ENCODE measurements around the gene STT3B. TPM values are rescaled to one million over a fixed set of nuclear protein-coding genes. Genes with fewer than 3 reads are reported as not detected.
"Not testable (repeated sequence)": the region's sequence is repeated elsewhere in the genome, so short reads cannot be mapped to it uniquely, and the experiment has no call there.

Gene STT3B
- total RNA-seq, 2 experiments from 2014 or later: 199 to 201 TPM

- Mint-ChIP-seq H3K27me3 (no peaks in the 10 kb centered on the region), H3K36me3 (ENCODE audit: low read depth) (peaks cover 94% of the 10 kb centered on the region), H3K4me1 (peaks cover 31% of the 10 kb centered on the region), H3K9me3 (peaks cover 40% of the 10 kb centered on the region), H3K4me3 (no peak overlapping the region), H3K27ac (no peak overlapping the region)
- ChIA-PET POLR2A (no interaction called here), CTCF (no interaction called here)
- no peak for DNase-seq
Measured at GRCh38 chr3:31589228-31589627, 56.5 kb downstream of the STT3B start.

- H3K9me3 Mint-ChIP-seq: peaks cover 36% of the 10 kb centered on the region
- ChIA-PET CTCF (no interaction called here), POLR2A (no interaction called here)
- H3K27me3 Mint-ChIP-seq: no peaks in the 10 kb centered on the region
- no peak overlapping the region for H3K4me3 Mint-ChIP-seq
- H3K36me3 Mint-ChIP-seq (ENCODE audit: low read depth): peaks cover 98% of the 10 kb centered on the region
- no peak overlapping the region for H3K27ac Mint-ChIP-seq
- H3K4me1 Mint-ChIP-seq: peaks cover 37% of the 10 kb centered on the region
- no peak for DNase-seq
Measured at GRCh38 chr3:31590650-31591049, 57.9 kb downstream of the STT3B start.

- ChIA-PET POLR2A (interaction anchor here (0.8 kb wide), 1 partner anchor 57 kb away, joined by 3 read pairs; no protein-coding TSS in a partner anchor), CTCF (no interaction called here)
- no peak overlapping the region for H3K4me3 Mint-ChIP-seq
- no peak overlapping the region for H3K27ac Mint-ChIP-seq
- peaks cover 31% of the 10 kb centered on the region for H3K9me3 Mint-ChIP-seq
- DNase-seq: no peak
- peaks cover 93% of the 10 kb centered on the region for H3K36me3 Mint-ChIP-seq (ENCODE audit: low read depth)
- H3K27me3 Mint-ChIP-seq: no peaks in the 10 kb centered on the region
- H3K4me1 Mint-ChIP-seq: peaks cover 44% of the 10 kb centered on the region
Measured at GRCh38 chr3:31592764-31593163, 60.0 kb downstream of the STT3B start.

- Mint-ChIP-seq H3K27ac (peak overlapping the region; percentile 24), H3K36me3 (ENCODE audit: low read depth) (peaks cover 87% of the 10 kb centered on the region), H3K4me3 (no peak overlapping the region), H3K9me3 (peaks cover 12% of the 10 kb centered on the region), H3K4me1 (peaks cover 42% of the 10 kb centered on the region), H3K27me3 (no peaks in the 10 kb centered on the region)
- CTCF ChIA-PET: no interaction called here
- POLR2A ChIA-PET: interaction anchor here (3.1 kb wide), 1 partner anchor 64 kb away, joined by 12 read pairs; the partner anchor contains the start of gene STT3B
- DNase-seq: no peak
Measured at GRCh38 chr3:31596176-31596575, 63.5 kb downstream of the STT3B start.

DNA sequence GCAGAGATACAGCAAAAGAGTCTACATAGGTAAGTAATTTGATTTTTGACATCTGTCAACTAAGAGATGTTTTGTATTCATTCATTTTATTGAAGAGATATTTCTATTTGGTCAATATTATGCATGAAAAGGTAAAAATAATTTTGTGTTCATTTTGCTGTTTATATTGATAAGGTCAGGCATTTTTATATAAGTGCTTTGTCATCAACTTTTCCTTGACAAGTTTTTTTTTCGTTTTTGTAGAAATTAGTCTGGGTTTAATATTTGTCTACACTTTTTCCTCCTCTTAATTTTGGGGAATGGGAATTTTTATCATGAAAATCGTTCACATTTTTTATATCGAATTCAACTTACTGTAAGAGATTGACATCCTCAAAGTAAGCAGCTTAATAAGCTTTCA is 67.7 kb downstream of the STT3B start:
- ChIA-PET CTCF (interaction anchor here (0.9 kb wide), 1 partner anchor 148 kb away, joined by 4 read pairs; no protein-coding TSS in a partner anchor), POLR2A (no interaction called here)
- peaks cover 87% of the 10 kb centered on the region for H3K36me3 Mint-ChIP-seq (ENCODE audit: low read depth)
- H3K27me3 Mint-ChIP-seq: no peaks in the 10 kb centered on the region
- H3K9me3 Mint-ChIP-seq: peaks cover 13% of the 10 kb centered on the region
- no peak overlapping the region for H3K27ac Mint-ChIP-seq
- no peak for DNase-seq
- no peak overlapping the region for H3K4me3 Mint-ChIP-seq
- peaks cover 10% of the 10 kb centered on the region for H3K4me1 Mint-ChIP-seq

DNA sequence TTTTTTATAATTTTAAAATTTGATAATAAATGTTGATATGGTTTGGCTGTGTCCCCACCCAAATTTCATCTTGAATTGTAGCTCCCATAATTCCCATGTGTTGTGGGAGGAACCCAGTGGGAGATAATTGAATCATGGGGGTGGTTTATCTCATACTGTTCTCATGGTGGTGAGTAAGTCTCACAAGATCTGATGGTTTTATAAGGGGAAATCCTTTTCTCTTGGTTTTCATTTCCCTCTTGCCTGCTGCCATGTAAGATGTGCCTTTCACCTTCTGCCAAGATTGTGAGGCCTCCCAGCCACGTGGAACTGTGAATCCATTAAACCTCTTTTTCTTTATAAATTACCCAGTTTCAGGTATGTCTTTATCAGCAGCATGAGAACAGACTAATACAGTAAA is 72.6 kb downstream of the STT3B start:
- H3K27me3 Mint-ChIP-seq, H3K27ac Mint-ChIP-seq, H3K4me3 Mint-ChIP-seq, POLR2A ChIA-PET, CTCF ChIA-PET, DNase-seq: not testable (repeated sequence)
- Mint-ChIP-seq H3K36me3 (ENCODE audit: low read depth) (peaks cover 91% of the 10 kb centered on the region), H3K4me1 (peaks cover 22% of the 10 kb centered on the region), H3K9me3 (peaks cover 32% of the 10 kb centered on the region)

GRCh38 chr3:31606453-31606852 is 73.7 kb downstream of the STT3B start:
- no peak for DNase-seq

DNA sequence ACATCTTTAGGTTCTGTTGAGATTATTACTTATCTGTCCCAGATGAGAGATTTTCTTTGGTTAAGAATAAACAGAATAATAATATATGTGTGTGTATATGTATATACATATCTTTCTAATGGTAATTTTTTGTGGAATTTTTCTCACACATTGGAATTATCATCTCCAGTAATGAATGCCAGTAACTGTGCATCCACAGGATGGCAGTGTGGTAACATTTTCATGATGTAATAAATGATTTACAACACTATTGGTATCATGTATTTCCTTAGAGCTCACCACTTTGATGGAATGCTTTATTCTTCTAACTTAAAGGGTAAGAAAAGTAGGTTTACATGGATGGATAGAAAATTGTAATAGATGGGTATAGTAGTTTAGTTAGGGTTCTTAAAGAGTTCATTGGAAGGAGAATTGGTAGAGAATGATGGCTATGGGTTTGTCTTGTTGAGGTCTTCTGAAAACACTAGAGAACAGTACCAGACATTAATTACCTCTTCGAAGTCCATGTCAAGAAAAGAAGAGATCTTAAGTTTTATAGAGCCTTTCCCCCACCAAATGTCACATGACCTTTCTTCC is 78.1 kb downstream of the STT3B start:
- POLR2A ChIA-PET: no interaction called here
- H3K27me3 Mint-ChIP-seq: no peaks in the 10 kb centered on the region
- no peak overlapping the region for H3K4me3 Mint-ChIP-seq
- no peak for DNase-seq
- CTCF ChIA-PET: no interaction called here
- peaks cover 82% of the 10 kb centered on the region for H3K36me3 Mint-ChIP-seq (ENCODE audit: low read depth)
- peaks cover 36% of the 10 kb centered on the region for H3K4me1 Mint-ChIP-seq
- H3K9me3 Mint-ChIP-seq: peaks cover 17% of the 10 kb centered on the region
- no peak overlapping the region for H3K27ac Mint-ChIP-seq

More at GRCh38 chr3:31606453-31606852, 73.7 kb downstream of the STT3B start:
- ChIA-PET POLR2A (interaction anchor here (1.0 kb wide), 1 partner anchor 12 kb away, joined by 4 read pairs; no protein-coding TSS in a partner anchor), CTCF (no interaction called here)
- H3K9me3 Mint-ChIP-seq: peaks cover 29% of the 10 kb centered on the region
- no peak overlapping the region for H3K4me3 Mint-ChIP-seq
- H3K4me1 Mint-ChIP-seq: peaks cover 27% of the 10 kb centered on the region
- H3K36me3 Mint-ChIP-seq (ENCODE audit: low read depth): peaks cover 89% of the 10 kb centered on the region
- no peaks in the 10 kb centered on the region for H3K27me3 Mint-ChIP-seq
- H3K27ac Mint-ChIP-seq: no peak overlapping the region

GRCh38 chr3:31613177-31613576 is 80.5 kb downstream of the STT3B start:
- H3K36me3 Mint-ChIP-seq (ENCODE audit: low read depth): peaks cover 72% of the 10 kb centered on the region

DNA sequence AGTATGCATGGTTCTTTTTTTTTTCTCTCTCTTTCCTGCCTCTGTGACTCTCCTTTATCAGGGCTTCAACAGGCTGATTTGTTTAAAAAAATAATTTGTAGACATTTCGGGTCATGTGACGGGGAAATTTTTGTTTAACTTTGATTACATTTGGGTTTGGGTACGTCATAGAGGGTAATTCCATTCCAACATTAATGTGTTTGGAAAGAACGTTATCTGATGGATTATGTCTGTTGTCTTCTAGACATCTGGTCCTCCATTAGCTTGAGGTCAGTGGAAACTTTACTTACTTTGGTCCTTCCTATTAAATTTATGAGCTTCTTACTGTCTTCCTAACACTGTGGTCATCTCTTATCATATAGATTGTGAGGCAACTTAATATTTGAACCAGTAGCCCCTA is 80.9 kb downstream of the STT3B start:
- H3K4me3 Mint-ChIP-seq: no peak overlapping the region
- no peak overlapping the region for H3K27ac Mint-ChIP-seq
- no peaks in the 10 kb centered on the region for H3K27me3 Mint-ChIP-seq
- H3K36me3 Mint-ChIP-seq (ENCODE audit: low read depth): peaks cover 69% of the 10 kb centered on the region
- DNase-seq: no peak
- peaks cover 2% of the 10 kb centered on the region for H3K9me3 Mint-ChIP-seq
- CTCF ChIA-PET: no interaction called here
- peaks cover 23% of the 10 kb centered on the region for H3K4me1 Mint-ChIP-seq
- POLR2A ChIA-PET: interaction anchor here (2.1 kb wide), 1 partner anchor 11 kb away, joined by 8 read pairs; no protein-coding TSS in a partner anchor

More at GRCh38 chr3:31613177-31613576, 80.5 kb downstream of the STT3B start:
- no peak for DNase-seq
- peaks cover 2% of the 10 kb centered on the region for H3K9me3 Mint-ChIP-seq
- H3K4me1 Mint-ChIP-seq: peaks cover 28% of the 10 kb centered on the region
- POLR2A ChIA-PET: interaction anchor here (2.1 kb wide), 1 partner anchor 11 kb away, joined by 8 read pairs; no protein-coding TSS in a partner anchor
- no peak overlapping the region for H3K4me3 Mint-ChIP-seq
- CTCF ChIA-PET: no interaction called here
- H3K27ac Mint-ChIP-seq: no peak overlapping the region
- no peaks in the 10 kb centered on the region for H3K27me3 Mint-ChIP-seq

- no peaks in the 10 kb centered on the region for H3K27me3 Mint-ChIP-seq
- H3K27ac Mint-ChIP-seq: no peak overlapping the region
- ChIA-PET CTCF (no interaction called here), POLR2A (interaction anchor here (1.0 to 2.1 kb wide), 2 partner anchors 10 to 83 kb away, joined by 3 to 8 read pairs; no protein-coding TSS in a partner anchor)
- H3K4me1 Mint-ChIP-seq: peaks cover 18% of the 10 kb centered on the region
- no peak overlapping the region for H3K4me3 Mint-ChIP-seq
- no peak for DNase-seq
- peaks cover 2% of the 10 kb centered on the region for H3K9me3 Mint-ChIP-seq
- peaks cover 70% of the 10 kb centered on the region for H3K36me3 Mint-ChIP-seq (ENCODE audit: low read depth)
Measured at GRCh38 chr3:31614162-31614921, 81.6 kb downstream of the STT3B start.

DNA sequence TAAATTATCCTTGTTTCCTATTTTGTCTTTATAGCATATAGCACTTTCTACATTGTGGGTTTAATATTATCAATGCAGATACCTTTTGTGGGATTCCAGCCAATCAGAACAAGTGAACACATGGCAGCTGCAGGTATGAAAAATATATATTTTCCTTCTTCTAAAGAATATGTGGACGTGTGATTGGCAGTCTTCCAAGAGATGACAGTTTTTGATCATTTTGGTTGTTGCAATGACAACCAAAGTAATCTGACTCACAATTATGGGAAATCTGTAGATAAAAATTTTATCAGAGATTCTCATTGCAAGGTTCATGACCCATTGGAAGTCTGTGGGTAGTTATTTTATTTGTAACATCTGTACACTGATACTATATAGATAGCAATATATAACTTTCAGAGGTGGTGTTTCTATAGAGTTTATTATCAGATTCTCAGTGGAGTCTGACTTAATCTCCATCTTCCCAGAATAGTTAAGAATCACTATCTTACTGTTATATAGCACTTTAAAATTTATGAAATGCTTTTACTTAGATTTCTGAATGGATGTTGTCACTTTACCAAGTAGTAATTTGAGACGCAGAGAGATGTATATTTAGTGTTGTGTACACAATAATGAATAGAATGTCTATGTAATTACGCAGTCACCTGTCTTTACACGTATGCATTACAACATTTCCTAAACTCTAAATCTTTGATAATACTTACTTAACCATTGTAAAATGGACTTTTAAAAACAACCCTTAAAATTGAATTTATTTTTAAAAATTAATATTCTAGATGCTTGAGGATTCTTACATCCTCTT is 82.5 kb downstream of the STT3B start:
- Mint-ChIP-seq H3K4me1 (peaks cover 16% of the 10 kb centered on the region), H3K27me3 (no peaks in the 10 kb centered on the region), H3K36me3 (ENCODE audit: low read depth) (peaks cover 68% of the 10 kb centered on the region), H3K27ac (no peak overlapping the region), H3K9me3 (peaks cover 2% of the 10 kb centered on the region), H3K4me3 (no peak overlapping the region)
- POLR2A ChIA-PET: interaction anchor here (1.0 kb wide), 1 partner anchor 84 kb away, joined by 3 read pairs; no protein-coding TSS in a partner anchor
- no peak for DNase-seq
- CTCF ChIA-PET: no interaction called here

GRCh38 chr3:31616711-31617110 is 84.0 kb downstream of the STT3B start:
- ChIA-PET CTCF (interaction anchor here (0.7 to 0.8 kb wide), 2 partner anchors 83 to 152 kb away, joined by 3 read pairs; no protein-coding TSS in a partner anchor), POLR2A (interaction anchor here (0.7 kb wide), 1 partner anchor 84 kb away, joined by 3 read pairs; the partner anchor contains the start of gene STT3B)
- peaks cover 2% of the 10 kb centered on the region for H3K9me3 Mint-ChIP-seq
- peaks cover 71% of the 10 kb centered on the region for H3K36me3 Mint-ChIP-seq (ENCODE audit: low read depth)
- H3K27me3 Mint-ChIP-seq: no peaks in the 10 kb centered on the region
- no peak overlapping the region for H3K4me3 Mint-ChIP-seq
- peaks cover 18% of the 10 kb centered on the region for H3K4me1 Mint-ChIP-seq
- no peak overlapping the region for H3K27ac Mint-ChIP-seq
- no peak for DNase-seq
